Endothelial cell of umbilical vein (primary cell): Measurements from ENCODE around the gene NR2F6. TPM values are rescaled to one million over a fixed set of nuclear protein-coding genes. Genes with fewer than 3 reads are reported as not detected.

ENCODE experiments used
- BruUV-seq: library from RNA; stranded (reverse); fragments of 400-500 nt; replicated peaks from 2 replicates; lab custom pipeline; 2021; lab: Mats Ljungman, UMichigan
- CTCF ChIA-PET: fragments of 300-600, 350-600 bp; sonication (Branson Sonifier 250); formaldehyde crosslinking; loops from one replicate; lab custom pipeline; 2021; ENCODE audit warnings: antibody characterized with exemption, inconsistent platforms; lab: Charles Lee
- POLR2A ChIA-PET: fragments of 300-600, 350-600 bp; sonication (Branson Sonifier 250); formaldehyde crosslinking; loops from one replicate; lab custom pipeline; 2021; ENCODE audit warnings: antibody characterized with exemption, inconsistent platforms; lab: Charles Lee
- DNase-seq: peaks from one replicate; pipeline ENCODE4 v3.0.0-alpha.2; 2011; ENCODE audit warnings: low read depth, low spot score
- FAIRE-seq: peaks from 2 replicates; lab custom pipeline; 2011; peaks lifted over from hg19 to GRCh38; lab: Jason Lieb, UNC
- H2AFZ ChIP-seq: 2 replicates; pipeline ENCODE4 v1.6.0; 2012; ENCODE audit warnings: low read depth, low read length, control low read depth, inconsistent platforms
- H3K27ac ChIP-seq: 2 replicates; pipeline ENCODE4 v1.5.1; 2011; ENCODE audit warnings: low read depth, mild to moderate bottlenecking, control low read depth, low read length, moderate library complexity; ENCODE audit not compliant: insufficient read depth
- H3K27me3 ChIP-seq, 2 experiments: 2 replicates each; pipeline versions ENCODE4 v1.6.0 to v1.6.1; 2011; ENCODE audit warnings: low read length in 2 of 2, mixed read lengths in 1 of 2; ENCODE audit not compliant: control insufficient read depth in 2 of 2, insufficient read depth in 2 of 2
- H3K36me3 ChIP-seq, 2 experiments: 2 replicates in 1 of 2; 3 replicates in 1 of 2; pipeline ENCODE4 v1.5.1; 2011; ENCODE audit warnings: low read length in 2 of 2, mild to moderate bottlenecking in 1 of 2, moderate library complexity in 1 of 2; ENCODE audit not compliant: control insufficient read depth in 2 of 2, insufficient read depth in 2 of 2; ENCODE audit errors: extremely low read depth in 1 of 2
- H3K4me1 ChIP-seq: 3 replicates; pipeline ENCODE4 v1.5.1; 2011; ENCODE audit warnings: mild to moderate bottlenecking, low read length; ENCODE audit not compliant: control insufficient read depth, insufficient read depth; ENCODE audit errors: extremely low read depth
- H3K4me2 ChIP-seq: 2 replicates; pipeline ENCODE4 v1.6.1; 2011; ENCODE audit warnings: low read length, control low read depth, mixed read lengths; ENCODE audit not compliant: insufficient read depth
- H3K4me3 ChIP-seq, 3 experiments: fragments of 200-600 bp in 1 of 3; sonication (generic), shearing (Covaris generic) in 1 of 3; replicated peaks in 1 of 3; 2 replicates each; pipeline ENCODE4 v1.5.1; 2011 to 2016; ENCODE audit warnings: control low read depth in 3 of 3, low read length in 3 of 3, mild to moderate bottlenecking in 2 of 3, inconsistent platforms in 1 of 3, low read depth in 1 of 3, moderate library complexity in 1 of 3; ENCODE audit not compliant: insufficient read depth in 1 of 3
- H3K79me2 ChIP-seq: 2 replicates; pipeline ENCODE4 v1.6.0; 2012; ENCODE audit warnings: low read length, inconsistent platforms; ENCODE audit not compliant: control insufficient read depth, insufficient read depth
- H3K9ac ChIP-seq: replicated peaks from 2 replicates; pipeline ENCODE3; 2011; ENCODE audit warnings: low read length, control low read depth; ENCODE audit not compliant: insufficient read depth; ENCODE audit errors: extremely low read depth
- H3K9me1 ChIP-seq: replicated peaks from 3 replicates; pipeline ENCODE4 v1.6.0; 2011; ENCODE audit warnings: mild to moderate bottlenecking, low read length; ENCODE audit not compliant: control insufficient read depth, insufficient read depth; ENCODE audit errors: extremely low read depth
- H3K9me3 ChIP-seq: replicated peaks from 2 replicates; pipeline ENCODE4 v1.5.1; 2012; ENCODE audit warnings: low read length, inconsistent platforms; ENCODE audit not compliant: control insufficient read depth, insufficient read depth
- H4K20me1 ChIP-seq: replicated peaks from 2 replicates; pipeline ENCODE3; 2011; ENCODE audit warnings: mild to moderate bottlenecking, low read length; ENCODE audit not compliant: control insufficient read depth, insufficient read depth; ENCODE audit errors: extremely low read depth
- FOS ChIP-seq: IDR thresholded peaks from 2 replicates; pipeline ENCODE4 v1.6.1; 2011; ENCODE audit warnings: mild to moderate bottlenecking, low read length, moderate library complexity, borderline replicate concordance; ENCODE audit not compliant: insufficient read depth
- JUN ChIP-seq: IDR thresholded peaks from 2 replicates; pipeline ENCODE4 v1.6.1; 2011; ENCODE audit warnings: borderline replicate concordance, low read depth; ENCODE audit not compliant: insufficient read length, insufficient read depth
- dilution Hi-C: fragments of 300-500 bp; cut with MboI; formaldehyde crosslinking; loops from one replicate; pipeline ENCODE4 v1.15.0; 2019; ENCODE audit warnings: low sequenced_read_pairs; ENCODE audit not compliant: extremely low pct_ligation_motif_present
- intact Hi-C: fragments of 100-400 bp; cut with micrococcal nuclease; formaldehyde crosslinking; loops from one replicate; pipeline ENCODE4 v1.10.0; 2022
- polyA plus RNA-seq, 4 experiments: library from polyadenylated mRNA; depleted of rRNA in 3 of 4; stranded (reverse) in 3 of 4; unstranded in 1 of 4; fragments of >200 nt; gene quantifications; 2 replicates each; pipeline versions ENCODE4 v1.2.1 to v1.2.3, GENCODE V29; 2011 to 2012; ENCODE audit warnings: missing spikeins in 1 of 4
- total RNA-seq: library from RNA; stranded (reverse); gene quantifications from 2 replicates; pipeline ENCODE4 v1.2.3, GENCODE V29; 2021
- TF ChIP-seq, protein P1 (sequence below), 2 donors: IDR thresholded peaks; 1 replicate in 1 of 2; 2 replicates in 1 of 2; pipeline ENCODE4 v1.5.1; 2011; ENCODE audit warnings: low read length in 2 of 2, mild to moderate bottlenecking in 2 of 2, moderate library complexity in 2 of 2, control low read depth in 1 of 2, inconsistent platforms in 1 of 2, low read depth in 1 of 2; ENCODE audit not compliant: insufficient read depth in 1 of 2; ENCODE audit errors: extremely low read depth in 1 of 2
- TF ChIP-seq, protein P2 (sequence below): IDR thresholded peaks from 2 replicates; pipeline ENCODE4 v1.6.1; 2011; ENCODE audit not compliant: insufficient read depth, insufficient read length

Gene NR2F6
- total and polyA plus RNA-seq, 2 donors (not counting 3 experiments of a cell fraction or from before 2014, with no cell fraction given): 36.1 to 38.9 TPM

DNA sequence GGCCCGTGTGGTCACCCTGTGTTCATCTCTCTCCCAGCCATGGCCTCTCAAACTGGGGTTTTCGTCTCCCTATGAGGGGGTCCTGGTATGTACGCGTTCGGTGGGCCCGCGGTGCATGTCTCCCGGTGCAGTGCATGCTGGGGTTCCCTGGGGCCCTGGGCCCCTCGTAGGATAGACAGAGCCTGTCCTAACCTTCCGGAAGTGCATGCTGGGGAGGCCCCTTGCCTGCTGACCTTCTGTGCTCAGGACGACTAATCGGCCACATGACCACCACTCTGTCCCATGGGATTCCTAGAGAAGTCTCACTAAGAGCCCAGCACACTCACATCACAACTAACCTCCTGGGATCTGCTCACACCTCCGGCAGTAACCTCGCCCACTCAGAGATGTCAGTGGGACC is 35.4 kb downstream of the NR2F6 start:
- FAIRE-seq (no peak), DNase-seq (no peak)
- Histone ChIP-seq H3K79me2 (no peaks in the 10 kb centered on the region), H3K9me3 (no peaks in the 10 kb centered on the region), H4K20me1 (no peaks in the 10 kb centered on the region), H2AFZ (no peak overlapping the region), H3K4me3 (no peak overlapping the region), H3K27me3 (no peaks in the 10 kb centered on the region), H3K9me1 (no peaks in the 10 kb centered on the region), H3K4me2 (no peak overlapping the region), H3K27ac (no peak overlapping the region), H3K4me1 (peaks cover 13% of the 10 kb centered on the region), H3K36me3 (peaks cover 0 to 38% of the 10 kb centered on the region in 2 experiments), H3K9ac (no peak overlapping the region)
- TF ChIP-seq JUN: no peak
- TF ChIP-seq, protein P1, sequence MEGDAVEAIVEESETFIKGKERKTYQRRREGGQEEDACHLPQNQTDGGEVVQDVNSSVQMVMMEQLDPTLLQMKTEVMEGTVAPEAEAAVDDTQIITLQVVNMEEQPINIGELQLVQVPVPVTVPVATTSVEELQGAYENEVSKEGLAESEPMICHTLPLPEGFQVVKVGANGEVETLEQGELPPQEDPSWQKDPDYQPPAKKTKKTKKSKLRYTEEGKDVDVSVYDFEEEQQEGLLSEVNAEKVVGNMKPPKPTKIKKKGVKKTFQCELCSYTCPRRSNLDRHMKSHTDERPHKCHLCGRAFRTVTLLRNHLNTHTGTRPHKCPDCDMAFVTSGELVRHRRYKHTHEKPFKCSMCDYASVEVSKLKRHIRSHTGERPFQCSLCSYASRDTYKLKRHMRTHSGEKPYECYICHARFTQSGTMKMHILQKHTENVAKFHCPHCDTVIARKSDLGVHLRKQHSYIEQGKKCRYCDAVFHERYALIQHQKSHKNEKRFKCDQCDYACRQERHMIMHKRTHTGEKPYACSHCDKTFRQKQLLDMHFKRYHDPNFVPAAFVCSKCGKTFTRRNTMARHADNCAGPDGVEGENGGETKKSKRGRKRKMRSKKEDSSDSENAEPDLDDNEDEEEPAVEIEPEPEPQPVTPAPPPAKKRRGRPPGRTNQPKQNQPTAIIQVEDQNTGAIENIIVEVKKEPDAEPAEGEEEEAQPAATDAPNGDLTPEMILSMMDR (IDR thresholded peaks at IDR 0.05; ENCODE audit: extremely low read depth in 1 of 2, insufficient read depth in 1 of 2, low read depth in 1 of 2, low read length in 2 of 2): no peak
- intact Hi-C loops (no loop called here), dilution Hi-C loops (no loop called here)
- CTCF ChIA-PET: no interaction called here
- no TSS peak for BruUV-seq
- POLR2A ChIA-PET: no interaction called here

DNA sequence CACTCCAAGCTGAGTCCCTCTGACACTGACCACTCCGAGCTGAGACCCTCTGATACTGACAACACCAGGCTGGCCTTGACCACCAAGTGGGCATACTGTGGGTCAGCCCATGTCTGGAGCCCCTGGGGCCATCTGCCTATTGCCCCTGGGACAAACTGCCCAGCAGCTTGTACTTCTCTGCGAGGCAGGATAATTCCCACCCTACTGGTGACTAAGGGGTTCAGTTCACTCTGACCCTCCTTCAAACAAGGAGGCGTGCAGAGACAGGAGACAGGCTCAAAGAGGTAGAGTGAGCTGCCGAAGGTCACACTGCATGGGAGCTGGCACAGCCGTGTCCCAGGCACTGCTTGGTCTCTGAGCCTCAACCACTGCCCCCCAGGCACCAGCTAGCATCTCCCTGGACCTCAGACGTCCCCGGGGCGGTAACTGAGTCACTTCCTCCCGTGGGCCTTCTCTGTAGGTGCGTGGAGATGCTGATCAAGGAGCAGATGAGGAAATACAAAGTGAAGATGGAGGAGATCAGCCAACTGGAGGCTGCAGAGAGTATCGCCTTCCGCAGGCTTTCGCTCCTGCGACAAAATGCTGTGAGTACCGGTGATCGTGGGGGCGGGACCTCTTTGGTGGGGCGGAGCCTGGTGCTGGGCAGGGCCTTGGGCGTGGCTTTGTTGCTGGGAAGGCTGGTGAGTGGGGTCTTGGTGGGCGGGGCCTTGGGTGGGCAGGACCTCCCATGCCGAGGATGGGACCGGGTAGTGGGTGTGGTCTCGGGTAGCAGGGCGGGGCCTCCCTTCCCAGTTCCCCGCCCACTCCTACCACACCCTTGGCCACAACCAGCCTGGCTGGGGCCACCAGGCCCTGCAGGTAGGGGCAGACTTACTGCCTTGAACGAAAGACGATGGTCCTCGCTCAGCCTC is 36.3 kb downstream of the NR2F6 start:
- ChIA-PET CTCF (interaction anchor here (1.4 kb wide), 1 partner anchor 26 kb away, joined by 3 read pairs; no protein-coding TSS in a partner anchor), POLR2A (no interaction called here)
- no peaks in the 10 kb centered on the region for H3K79me2 ChIP-seq
- H3K27ac ChIP-seq: no peak overlapping the region
- no peak overlapping the region for H2AFZ ChIP-seq
- H3K27me3 ChIP-seq: no peaks in the 10 kb centered on the region
- H3K9me1 ChIP-seq: no peaks in the 10 kb centered on the region
- FAIRE-seq (peak; percentile 79), DNase-seq (peak; percentile 43)
- H3K4me3 ChIP-seq: no peak overlapping the region
- peaks cover 6% of the 10 kb centered on the region for H3K4me1 ChIP-seq
- peaks cover 0 to 40% of the 10 kb centered on the region in 2 experiments for H3K36me3 ChIP-seq
- dilution Hi-C loops: no loop called here
- no TSS peak for BruUV-seq
- H4K20me1 ChIP-seq: no peaks in the 10 kb centered on the region
- intact Hi-C loops: no loop called here
- TF ChIP-seq, protein P2, sequence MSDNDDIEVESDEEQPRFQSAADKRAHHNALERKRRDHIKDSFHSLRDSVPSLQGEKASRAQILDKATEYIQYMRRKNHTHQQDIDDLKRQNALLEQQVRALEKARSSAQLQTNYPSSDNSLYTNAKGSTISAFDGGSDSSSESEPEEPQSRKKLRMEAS: no peak
- no peak for TF ChIP-seq FOS
- H3K9ac ChIP-seq: no peak overlapping the region
- no peak overlapping the region for H3K4me2 ChIP-seq
- H3K9me3 ChIP-seq: no peaks in the 10 kb centered on the region
